Measurements from ENCODE around the gene ACOT9.
"Not testable (repeated sequence)": the region's sequence is repeated elsewhere in the genome, so short reads cannot be mapped to it uniquely, and the experiment has no call there.

Gene ACOT9

DNA sequence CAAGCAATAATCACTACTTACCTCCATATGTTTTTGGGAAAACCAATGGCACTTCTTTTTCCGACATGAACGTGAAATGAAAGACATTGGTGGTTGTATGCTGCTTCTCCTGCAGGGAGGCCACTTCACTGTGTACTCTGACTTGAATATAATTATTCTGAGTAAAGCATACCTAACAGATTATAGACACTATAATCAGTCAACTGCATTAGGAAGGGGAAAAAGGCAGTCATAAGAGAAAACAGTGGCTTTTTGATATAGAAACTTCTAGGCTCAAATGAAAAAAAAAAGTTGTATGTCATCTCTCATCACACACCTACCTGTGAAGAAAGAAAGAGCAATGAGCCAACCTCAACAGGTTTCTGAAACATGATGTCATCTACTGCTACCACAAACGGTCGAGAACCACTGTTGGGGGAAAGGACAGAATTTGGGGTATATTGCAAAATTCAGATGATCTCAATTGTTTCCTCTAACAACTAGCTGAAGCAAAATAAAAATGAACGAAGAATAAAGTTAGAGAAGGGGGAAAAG, 38.3 kb downstream of the ACOT9 start:
- no peak for DNase-seq (ENCODE audit: low read depth, low spot score)

DNA sequence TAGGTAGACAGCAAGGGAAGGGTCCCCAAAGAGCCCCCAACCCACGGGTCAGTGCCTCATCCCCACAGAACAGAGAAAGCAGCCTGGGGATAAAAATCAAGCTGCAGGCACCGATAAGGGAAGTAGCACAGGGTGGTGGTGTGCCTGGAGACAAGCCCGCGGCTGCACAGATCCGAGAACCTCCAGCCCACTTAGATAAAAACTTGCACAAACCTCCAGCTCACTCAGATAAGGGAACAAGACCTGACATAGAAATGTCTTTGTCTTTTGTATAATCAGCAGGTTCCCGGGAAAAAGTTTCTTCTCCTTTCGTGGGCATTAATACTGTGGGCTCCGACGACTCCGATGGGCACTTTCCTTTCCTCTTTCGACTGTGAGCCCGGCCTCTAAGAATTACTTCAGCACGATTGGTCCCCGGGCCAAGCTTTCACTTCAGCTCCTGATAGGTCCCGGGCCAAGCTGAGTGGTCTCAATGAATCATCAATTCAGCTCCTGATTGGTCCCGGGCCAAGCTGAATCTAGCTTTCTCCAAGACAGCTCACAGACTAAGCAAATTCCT, 43.4 kb downstream of the ACOT9 start:
- peak; percentile 5 for DNase-seq (ENCODE audit: low read depth, low spot score)

DNA sequence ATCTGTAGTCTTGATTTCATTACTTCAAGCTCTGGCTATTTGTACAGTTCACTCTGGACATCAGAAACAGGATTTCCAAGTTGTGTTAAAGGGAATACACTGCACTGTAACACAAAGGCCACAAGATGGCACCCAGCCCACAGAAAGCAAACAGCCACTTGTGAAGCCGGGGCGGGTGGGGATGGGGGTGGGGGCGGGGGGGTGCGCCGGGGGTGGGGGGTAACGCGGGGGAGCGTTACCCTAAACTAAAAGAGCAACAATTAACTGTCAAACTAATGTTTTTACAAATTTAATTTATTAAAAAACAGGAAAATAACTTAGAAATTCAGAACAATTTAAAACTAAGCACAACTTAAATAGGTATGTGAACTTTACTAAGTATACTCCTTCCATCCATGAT, 48.5 kb downstream of the ACOT9 start:
- DNase-seq (ENCODE audit: low read depth, low spot score), result peak; percentile 69

DNA sequence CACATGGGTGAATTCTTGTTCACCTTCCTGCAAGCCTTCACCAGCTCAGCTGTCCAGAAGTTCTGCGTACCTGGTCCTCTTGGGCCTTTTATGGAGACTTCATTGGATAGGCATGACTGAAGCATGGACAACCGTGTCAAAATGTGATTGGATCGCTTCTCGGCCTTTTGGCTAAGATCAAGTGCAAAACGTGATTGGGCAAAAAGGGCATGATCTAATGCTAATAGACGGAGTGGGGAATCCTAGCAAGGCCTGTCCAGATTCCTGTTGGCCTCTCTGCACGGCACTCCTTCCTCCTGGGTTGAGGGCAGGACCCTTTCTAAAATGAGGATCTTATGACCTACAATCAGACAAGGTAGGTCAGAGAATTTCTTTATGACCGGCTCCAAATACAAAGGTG, 50.9 kb downstream of the ACOT9 start:
- no peak for DNase-seq (ENCODE audit: low read depth, low spot score)

- DNase-seq (ENCODE audit: low read depth, low spot score), result not testable (repeated sequence)
Observed at GRCh38 chrX:23676486-23676885, 66.6 kb downstream of the ACOT9 start.

DNA sequence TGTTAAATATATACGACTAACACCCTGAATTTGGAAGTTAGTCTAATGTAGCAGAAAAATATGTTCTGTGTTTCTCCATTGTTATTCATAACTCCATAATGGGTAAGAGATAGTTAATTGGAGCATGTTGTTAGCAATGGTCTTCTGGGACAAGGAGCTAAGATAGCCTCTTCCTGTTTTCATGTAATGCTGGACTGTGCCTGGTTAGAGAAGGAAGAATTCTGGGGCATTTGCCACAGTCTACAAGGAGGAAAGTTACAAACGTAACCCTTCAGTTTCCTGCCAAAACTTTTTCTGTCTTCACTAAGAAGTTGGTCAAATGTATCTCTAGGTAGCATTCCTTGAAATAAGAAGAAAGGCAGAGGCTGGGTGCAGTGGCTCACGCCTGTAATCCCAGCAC, 70.0 kb downstream of the ACOT9 start:
- no peak for DNase-seq (ENCODE audit: low read depth, low spot score)

DNA sequence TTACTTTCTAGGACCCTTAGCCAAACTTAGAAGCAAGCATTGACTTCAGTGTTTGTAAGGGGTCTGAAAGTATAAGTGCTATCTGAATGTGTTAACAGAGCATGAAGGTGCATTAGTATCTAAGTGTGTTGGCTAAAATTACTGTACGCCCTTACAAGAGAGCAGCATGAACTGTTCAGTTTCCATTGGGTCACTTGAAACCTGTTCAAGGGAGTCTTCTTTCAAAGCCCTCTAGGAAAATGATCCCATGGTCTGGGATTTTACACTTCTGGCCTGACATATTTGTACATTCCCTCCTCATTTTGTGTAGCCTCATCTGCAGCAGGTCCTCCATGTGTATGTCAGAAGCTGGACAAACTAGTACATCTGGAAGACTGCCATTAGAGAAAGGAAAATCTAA, 72.5 kb downstream of the ACOT9 start:
- DNase-seq (ENCODE audit: low read depth, low spot score), result no peak

DNA sequence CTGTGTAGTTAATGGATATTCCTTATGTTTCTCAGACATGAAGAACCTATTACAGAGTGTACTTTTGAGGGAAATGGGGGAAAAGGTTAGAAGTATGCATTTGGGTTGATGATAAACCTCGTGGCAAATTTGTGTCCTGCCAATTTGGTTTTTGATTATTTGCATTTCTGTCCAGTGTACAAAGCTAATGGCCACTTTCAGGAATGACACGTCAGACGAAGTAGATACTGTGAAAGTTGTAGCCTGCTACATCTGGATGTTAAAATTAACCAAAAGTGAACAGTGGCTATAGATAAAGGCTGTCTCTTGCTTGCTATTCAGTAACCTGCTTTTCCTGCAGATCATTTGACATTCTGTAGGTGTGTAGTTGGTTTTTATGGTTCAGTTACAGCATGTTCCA, 74.7 kb downstream of the ACOT9 start:
- no peak for DNase-seq (ENCODE audit: low read depth, low spot score)

GRCh38 chrX:23667239-23668177, 75.6 kb downstream of the ACOT9 start, which contains the start of gene PRDX4:
TSS of gene PRDX4 (plus strand) at chrX:23667493. CDS start at chrX:23667571, 78 bp downstream.
- DNase-seq (ENCODE audit: low read depth, low spot score), result peak; percentile 94

DNA sequence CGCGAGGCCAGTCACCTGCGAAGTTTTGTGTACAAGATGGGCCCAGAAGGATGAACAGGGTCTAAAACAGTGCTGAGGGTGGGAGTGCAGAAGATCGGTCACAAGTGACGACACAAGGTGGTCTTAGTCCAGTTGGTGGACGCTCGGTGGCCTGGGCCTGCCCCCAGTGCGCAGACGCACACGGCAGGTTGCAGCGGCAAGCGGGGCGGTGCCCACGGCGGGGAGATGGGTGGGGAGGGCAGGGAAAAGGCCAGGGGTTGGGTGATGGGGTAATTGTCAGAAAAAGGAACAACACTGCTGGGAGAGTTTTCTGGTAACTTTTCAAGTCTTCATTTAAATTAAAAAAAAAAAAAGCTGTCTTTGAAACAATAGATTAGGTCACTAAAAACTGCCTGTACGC, 76.8 kb downstream of the ACOT9 start:
- no peak for DNase-seq (ENCODE audit: low read depth, low spot score)

GRCh38 chrX:23664496-23664895, 78.6 kb downstream of the ACOT9 start:
- DNase-seq (ENCODE audit: low read depth, low spot score), result no peak

DNA sequence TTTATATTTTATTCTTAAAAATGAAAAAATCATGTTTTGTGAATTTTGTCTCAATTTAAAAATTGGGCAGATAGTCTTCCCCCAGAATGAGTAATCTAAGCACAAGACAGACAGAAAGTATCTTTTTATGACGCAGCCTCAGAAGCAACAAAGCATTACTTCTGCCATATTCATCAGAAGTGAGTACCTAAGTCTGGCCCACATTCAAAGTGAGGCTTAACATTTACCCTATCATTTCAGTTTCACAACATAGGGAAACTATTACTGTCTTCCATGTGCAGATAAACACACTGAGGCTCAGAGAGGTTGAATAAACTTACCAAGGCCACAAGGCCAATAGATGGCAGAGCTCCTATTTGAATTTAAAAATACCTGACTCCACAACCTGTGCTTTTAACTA, 80.2 kb downstream of the ACOT9 start:
- DNase-seq (ENCODE audit: low read depth, low spot score), result no peak

DNA sequence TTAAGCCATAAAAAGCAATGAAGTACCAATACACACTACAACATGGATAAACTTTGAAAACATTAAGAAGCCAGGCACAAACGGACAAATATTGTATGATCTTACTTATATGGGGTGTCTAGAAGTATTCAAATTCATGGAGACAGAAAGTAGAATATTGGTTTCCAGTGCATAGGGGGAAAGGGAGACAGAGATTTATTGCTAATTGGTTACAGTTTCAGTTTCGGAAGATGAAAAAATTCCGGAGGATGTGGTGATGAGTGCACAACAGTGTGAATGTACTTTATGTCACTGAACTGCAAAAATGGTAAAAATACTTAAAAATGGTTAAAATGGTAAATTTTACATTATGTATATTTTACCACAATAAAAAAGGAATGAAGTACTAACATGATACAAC, 80.9 kb downstream of the ACOT9 start:
- DNase-seq (ENCODE audit: low read depth, low spot score), result no peak

DNA sequence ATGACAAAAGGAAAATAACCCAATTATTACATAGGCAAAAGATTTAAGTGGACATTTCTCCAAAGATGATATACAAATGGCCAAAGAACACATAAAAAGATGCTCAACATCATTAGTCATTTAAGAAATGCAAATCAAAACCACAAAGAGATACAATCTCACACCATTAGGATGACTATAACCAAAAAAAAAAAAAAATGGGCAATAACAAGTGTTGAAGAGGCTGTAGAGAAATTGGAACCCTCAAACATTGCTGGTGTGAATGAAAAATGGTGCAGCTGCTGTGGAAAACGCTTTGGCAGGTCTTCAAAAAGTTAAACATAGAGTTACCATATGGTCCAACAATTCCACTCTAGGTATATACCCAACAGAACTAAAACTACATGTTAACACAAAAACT, 81.4 kb downstream of the ACOT9 start:
- DNase-seq (ENCODE audit: low read depth, low spot score), result no peak

GRCh38 chrX:23660766-23661132, 82.3 kb downstream of the ACOT9 start:
- no peak for DNase-seq (ENCODE audit: low read depth, low spot score)

DNA sequence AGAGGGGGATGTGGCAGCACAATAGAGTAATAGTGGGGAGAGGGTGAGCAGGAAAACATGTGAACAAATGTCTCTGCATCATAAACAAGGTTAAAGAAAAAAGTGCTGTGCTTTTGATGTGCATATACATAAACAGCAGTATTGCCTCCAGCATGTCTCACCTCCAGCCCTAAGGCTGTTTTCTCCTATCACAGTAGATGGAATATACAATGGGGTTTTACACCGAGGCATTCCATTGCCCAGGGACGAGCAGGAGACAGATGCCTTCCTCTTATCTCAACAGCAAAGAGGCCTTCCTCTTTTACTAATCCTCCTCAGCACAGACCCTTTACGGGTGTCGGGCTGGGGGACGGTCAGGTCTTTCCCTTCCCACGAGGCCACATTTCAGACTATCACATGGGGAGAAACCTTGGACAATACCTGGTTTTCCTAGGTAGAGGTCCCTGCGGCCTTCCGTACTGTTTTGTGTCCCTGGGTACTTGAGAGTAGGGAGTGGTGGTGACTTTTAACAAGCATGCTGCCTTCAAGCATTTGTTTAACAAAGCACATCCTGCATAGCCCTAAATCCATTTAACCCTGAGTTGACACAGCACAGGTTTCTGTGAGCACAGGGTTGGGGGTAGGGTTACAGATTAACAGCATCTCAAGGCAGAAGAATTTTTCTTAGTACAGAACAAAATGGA, 82.9 kb downstream of the ACOT9 start:
- DNase-seq (ENCODE audit: low read depth, low spot score), result not testable (repeated sequence)

GRCh38 chrX:23659339-23659738, 83.7 kb downstream of the ACOT9 start:
- no peak for DNase-seq (ENCODE audit: low read depth, low spot score)

GRCh38 chrX:23656684-23657083, 86.4 kb downstream of the ACOT9 start:
- DNase-seq (ENCODE audit: low read depth, low spot score), result peak; percentile 17

DNA sequence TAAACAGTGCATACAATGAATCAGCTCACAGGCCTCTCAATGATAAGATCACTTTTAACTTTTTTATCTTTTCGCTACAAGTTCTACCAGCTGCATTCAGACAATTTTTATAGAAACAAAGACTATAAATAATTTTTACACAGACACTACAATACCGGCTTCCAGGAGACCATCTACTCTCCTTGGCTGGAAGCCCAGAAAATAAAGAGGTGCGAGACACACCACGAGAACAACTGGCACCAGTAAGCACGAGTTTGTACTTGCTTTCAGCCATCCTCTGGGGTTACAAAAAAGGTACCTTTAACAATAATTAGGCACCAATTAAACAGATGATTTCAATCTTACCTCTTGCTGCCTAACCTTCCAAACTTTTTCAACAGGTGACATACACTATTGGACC, 87.0 kb downstream of the ACOT9 start:
- DNase-seq (ENCODE audit: low read depth, low spot score), result no peak
